Measurements from ENCODE around the gene DXO.
"Not testable (repeated sequence)": the region's sequence is repeated elsewhere in the genome, so short reads cannot be mapped to it uniquely, and the experiment has no call there.

- not testable (repeated sequence) for TF ChIP-seq POLR2A, EP300 (IDR thresholded peaks at IDR 0.05)
- TF ChIP-seq, protein P1, sequence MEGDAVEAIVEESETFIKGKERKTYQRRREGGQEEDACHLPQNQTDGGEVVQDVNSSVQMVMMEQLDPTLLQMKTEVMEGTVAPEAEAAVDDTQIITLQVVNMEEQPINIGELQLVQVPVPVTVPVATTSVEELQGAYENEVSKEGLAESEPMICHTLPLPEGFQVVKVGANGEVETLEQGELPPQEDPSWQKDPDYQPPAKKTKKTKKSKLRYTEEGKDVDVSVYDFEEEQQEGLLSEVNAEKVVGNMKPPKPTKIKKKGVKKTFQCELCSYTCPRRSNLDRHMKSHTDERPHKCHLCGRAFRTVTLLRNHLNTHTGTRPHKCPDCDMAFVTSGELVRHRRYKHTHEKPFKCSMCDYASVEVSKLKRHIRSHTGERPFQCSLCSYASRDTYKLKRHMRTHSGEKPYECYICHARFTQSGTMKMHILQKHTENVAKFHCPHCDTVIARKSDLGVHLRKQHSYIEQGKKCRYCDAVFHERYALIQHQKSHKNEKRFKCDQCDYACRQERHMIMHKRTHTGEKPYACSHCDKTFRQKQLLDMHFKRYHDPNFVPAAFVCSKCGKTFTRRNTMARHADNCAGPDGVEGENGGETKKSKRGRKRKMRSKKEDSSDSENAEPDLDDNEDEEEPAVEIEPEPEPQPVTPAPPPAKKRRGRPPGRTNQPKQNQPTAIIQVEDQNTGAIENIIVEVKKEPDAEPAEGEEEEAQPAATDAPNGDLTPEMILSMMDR (IDR thresholded peaks at IDR 0.05): not testable (repeated sequence)
Measured at GRCh38 chr6:32008037-32008436, 36.1 kb upstream of the DXO start.

Data from tibial nerve (tissue), 4 donors.